Measurements from ENCODE around the gene CHMP4A.

GRCh38 chr14:24189059-24189375, 24.3 kb downstream of the CHMP4A start:
- TF ChIP-seq CTCF (conservative IDR thresholded peaks at IDR 0.05) (no peak), EZH2 (IDR thresholded peaks at IDR 0.05; ENCODE audit: low read depth) (no peak)
